HEK293 (cell line): ENCODE results near the gene ZCCHC7.
"Not testable (repeated sequence)": the region's sequence is repeated elsewhere in the genome, so short reads cannot be mapped to it uniquely, and the experiment has no call there.

Experiments
- CTCF ChIA-PET: fragments of 350-600 bp; formaldehyde crosslinking; extraction: SDS; loops from one replicate; lab custom pipeline; 2021; ENCODE audit warnings: antibody characterized with exemption; lab: Yijun Ruan, JAX
- POLR2A ChIA-PET: fragments of 300-600 bp; formaldehyde crosslinking; extraction: SDS; loops from one replicate; lab custom pipeline; 2020; ENCODE audit warnings: antibody characterized with exemption, inconsistent platforms; lab: Yijun Ruan, JAX
- H3K27ac ChIP-seq: fragments of 200-500 bp; sonication (Bioruptor generic); 2 replicates; pipeline ENCODE4 v1.5.1; 2014; ENCODE audit warnings: low read depth, low read length, control low read depth, inconsistent platforms; ENCODE audit errors: extremely low read depth
- H3K36me3 ChIP-seq, 2 experiments: fragments of 200-500 bp in 1 of 2; sonication (Bioruptor generic) in 1 of 2; 1 replicate in 1 of 2; 2 replicates in 1 of 2; pipeline ENCODE4 v1.5.1; 2014 to 2017; ENCODE audit warnings: inconsistent platforms in 2 of 2, low read length in 2 of 2; ENCODE audit not compliant: control insufficient read depth in 2 of 2, insufficient read depth in 1 of 2
- H3K4me1 ChIP-seq: fragments of 200-500 bp; sonication (Bioruptor generic); 2 replicates; pipeline ENCODE4 v1.5.1; 2014; ENCODE audit warnings: mild to moderate bottlenecking, low read length, inconsistent platforms; ENCODE audit not compliant: control insufficient read depth, insufficient read depth
- H3K4me3 ChIP-seq: 2 replicates; pipeline ENCODE4 v1.5.1; 2011; ENCODE audit warnings: low read depth, mild to moderate bottlenecking, control low read depth, low read length, moderate library complexity
- H3K9me3 ChIP-seq: fragments of 200-500 bp; sonication (Bioruptor generic); 2 replicates; pipeline ENCODE4 v1.5.1; 2014; ENCODE audit warnings: low read depth, low read length, inconsistent platforms; ENCODE audit not compliant: control insufficient read depth, insufficient read depth
- OSR2 ChIP-seq: fragments of 450-650 bp; formaldehyde crosslinking; IDR thresholded peaks from 2 replicates; pipeline ENCODE4 v1.5.1; 2016; ENCODE audit warnings: missing biosample characterization, missing genetic modification characterization
- SALL2 ChIP-seq: fragments of 450-650 bp; formaldehyde crosslinking; IDR thresholded peaks from 2 replicates; pipeline ENCODE4 v1.5.0; 2017; ENCODE audit warnings: missing biosample characterization, mild to moderate bottlenecking, missing genetic modification characterization, borderline replicate concordance
- SP7 ChIP-seq: fragments of 450-650 bp; formaldehyde crosslinking; IDR thresholded peaks from 2 replicates; pipeline ENCODE4 v1.5.1; 2016; ENCODE audit warnings: missing biosample characterization, missing genetic modification characterization
- ZBTB17 ChIP-seq: fragments of 450-650 bp; formaldehyde crosslinking; IDR thresholded peaks from 2 replicates; pipeline ENCODE4 v1.5.1; 2016; ENCODE audit warnings: missing biosample characterization, missing genetic modification characterization
- ZBTB20 ChIP-seq: fragments of 450-650 bp; formaldehyde crosslinking; IDR thresholded peaks from 2 replicates; pipeline ENCODE4 v1.5.1; 2016; ENCODE audit warnings: missing biosample characterization, missing genetic modification characterization
- ZFP69B ChIP-seq: fragments of 450-650 bp; formaldehyde crosslinking; IDR thresholded peaks from 2 replicates; pipeline ENCODE4 v1.5.1; 2016; ENCODE audit warnings: missing biosample characterization, missing genetic modification characterization
- ZNF175 ChIP-seq: fragments of 450-650 bp; formaldehyde crosslinking; IDR thresholded peaks from 2 replicates; pipeline ENCODE4 v1.5.1; 2016; ENCODE audit warnings: missing biosample characterization, missing genetic modification characterization
- ZNF23 ChIP-seq: fragments of 450-650 bp; formaldehyde crosslinking; IDR thresholded peaks from 2 replicates; pipeline ENCODE4 v1.5.1; 2016; ENCODE audit warnings: missing biosample characterization, missing genetic modification characterization, borderline replicate concordance
- ZNF335 ChIP-seq: fragments of 450-650 bp; formaldehyde crosslinking; conservative IDR thresholded peaks from 2 replicates; pipeline ENCODE4 v1.5.1; 2016; ENCODE audit warnings: missing biosample characterization, missing genetic modification characterization
- ZNF366 ChIP-seq: fragments of 450-650 bp; formaldehyde crosslinking; conservative IDR thresholded peaks from 2 replicates; pipeline ENCODE4 v1.5.1; 2016; ENCODE audit warnings: missing biosample characterization, missing genetic modification characterization
- ZNF391 ChIP-seq: fragments of 450-650 bp; formaldehyde crosslinking; IDR thresholded peaks from 2 replicates; pipeline ENCODE4 v1.5.1; 2016; ENCODE audit warnings: low read depth, missing biosample characterization, missing genetic modification characterization, borderline replicate concordance
- ZNF394 ChIP-seq: fragments of 450-650 bp; formaldehyde crosslinking; IDR thresholded peaks from 2 replicates; pipeline ENCODE4 v1.5.1; 2016; ENCODE audit warnings: missing biosample characterization, missing genetic modification characterization, mild to moderate bottlenecking, moderate library complexity, borderline replicate concordance
- ZNF629 ChIP-seq: fragments of 450-650 bp; formaldehyde crosslinking; IDR thresholded peaks from 2 replicates; pipeline ENCODE4 v1.5.1; 2017; ENCODE audit warnings: missing biosample characterization, missing genetic modification characterization
- ZNF654 ChIP-seq: fragments of 450-650 bp; formaldehyde crosslinking; IDR thresholded peaks from 2 replicates; pipeline ENCODE4 v1.5.1; 2016; ENCODE audit warnings: low read depth, missing biosample characterization, missing genetic modification characterization
- ZNF792 ChIP-seq: fragments of 450-650 bp; formaldehyde crosslinking; IDR thresholded peaks from 2 replicates; pipeline ENCODE4 v1.5.1; 2016; ENCODE audit warnings: missing biosample characterization, missing genetic modification characterization
- TF ChIP-seq, protein P1 (sequence below): sonication (generic); formaldehyde crosslinking; IDR thresholded peaks from 2 replicates; pipeline ENCODE4 v1.8.1; 2022; ENCODE audit warnings: mild to moderate bottlenecking, moderate library complexity, missing genetic modification reagents
- TF ChIP-seq, protein P2 (sequence below): fragments of 450-650 bp; formaldehyde crosslinking; IDR thresholded peaks from 2 replicates; pipeline ENCODE4 v1.5.1; 2016; ENCODE audit warnings: missing biosample characterization, missing genetic modification characterization
- TF ChIP-seq, protein P3 (sequence below): fragments of 450-650 bp; formaldehyde crosslinking; IDR thresholded peaks from 2 replicates; pipeline ENCODE4 v1.5.1; 2017; ENCODE audit warnings: missing biosample characterization, missing genetic modification characterization

ZCCHC7 gene

DNA sequence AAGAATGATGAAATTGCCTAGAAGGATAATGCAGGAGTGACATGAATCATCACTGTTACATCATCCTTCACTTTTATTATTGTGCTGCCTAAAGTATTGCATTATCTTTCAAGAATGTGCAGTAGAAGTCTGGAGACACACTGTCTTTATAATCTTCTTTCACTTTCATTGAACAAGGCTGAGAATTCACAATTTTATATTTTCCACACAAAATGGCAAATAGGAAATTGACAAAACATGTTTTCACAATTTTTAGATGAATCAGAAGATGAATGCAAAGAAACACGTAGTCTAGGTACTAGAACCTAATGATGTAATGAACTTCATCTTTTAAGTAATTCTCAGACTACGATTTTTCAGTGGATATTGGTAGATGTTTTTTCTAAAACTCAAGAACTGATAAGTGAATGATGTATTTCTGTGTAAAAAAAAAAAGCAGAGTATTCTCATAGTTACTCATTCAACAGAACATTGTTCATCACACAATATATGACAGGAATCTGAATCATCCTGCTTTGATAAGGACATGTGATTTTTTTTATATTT, 170.6 kb downstream of the ZCCHC7 start (continued):
- TF ChIP-seq ZNF391 = no peak
- peak; percentile 74 for TF ChIP-seq ZNF366 (tag by site-specific recombination)
- no peak for TF ChIP-seq ZBTB17 (tag by site-specific recombination)
- no peak for TF ChIP-seq ZNF394 (tag by site-specific recombination)
- peak; percentile 85 for TF ChIP-seq ZNF629
- TF ChIP-seq SP7 (tag by site-specific recombination) = peak; percentile 61; the same call in 1 of the 2 replicates
- peak; percentile 55 for TF ChIP-seq ZNF335 (tag by site-specific recombination)
- no peak for TF ChIP-seq OSR2
- TF ChIP-seq SALL2 (tag by site-specific recombination) = no peak
- TF ChIP-seq ZBTB20 (tag by site-specific recombination) = no peak
- TF ChIP-seq, protein P1, sequence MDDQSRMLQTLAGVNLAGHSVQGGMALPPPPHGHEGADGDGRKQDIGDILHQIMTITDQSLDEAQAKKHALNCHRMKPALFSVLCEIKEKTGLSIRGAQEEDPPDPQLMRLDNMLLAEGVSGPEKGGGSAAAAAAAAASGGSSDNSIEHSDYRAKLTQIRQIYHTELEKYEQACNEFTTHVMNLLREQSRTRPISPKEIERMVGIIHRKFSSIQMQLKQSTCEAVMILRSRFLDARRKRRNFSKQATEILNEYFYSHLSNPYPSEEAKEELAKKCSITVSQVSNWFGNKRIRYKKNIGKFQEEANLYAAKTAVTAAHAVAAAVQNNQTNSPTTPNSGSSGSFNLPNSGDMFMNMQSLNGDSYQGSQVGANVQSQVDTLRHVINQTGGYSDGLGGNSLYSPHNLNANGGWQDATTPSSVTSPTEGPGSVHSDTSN (CRISPR knock-in tag) = no peak
- TF ChIP-seq ZNF23 (tag by site-specific recombination) = no peak
- TF ChIP-seq ZFP69B (tag by site-specific recombination) = no peak
- TF ChIP-seq, protein P2, sequence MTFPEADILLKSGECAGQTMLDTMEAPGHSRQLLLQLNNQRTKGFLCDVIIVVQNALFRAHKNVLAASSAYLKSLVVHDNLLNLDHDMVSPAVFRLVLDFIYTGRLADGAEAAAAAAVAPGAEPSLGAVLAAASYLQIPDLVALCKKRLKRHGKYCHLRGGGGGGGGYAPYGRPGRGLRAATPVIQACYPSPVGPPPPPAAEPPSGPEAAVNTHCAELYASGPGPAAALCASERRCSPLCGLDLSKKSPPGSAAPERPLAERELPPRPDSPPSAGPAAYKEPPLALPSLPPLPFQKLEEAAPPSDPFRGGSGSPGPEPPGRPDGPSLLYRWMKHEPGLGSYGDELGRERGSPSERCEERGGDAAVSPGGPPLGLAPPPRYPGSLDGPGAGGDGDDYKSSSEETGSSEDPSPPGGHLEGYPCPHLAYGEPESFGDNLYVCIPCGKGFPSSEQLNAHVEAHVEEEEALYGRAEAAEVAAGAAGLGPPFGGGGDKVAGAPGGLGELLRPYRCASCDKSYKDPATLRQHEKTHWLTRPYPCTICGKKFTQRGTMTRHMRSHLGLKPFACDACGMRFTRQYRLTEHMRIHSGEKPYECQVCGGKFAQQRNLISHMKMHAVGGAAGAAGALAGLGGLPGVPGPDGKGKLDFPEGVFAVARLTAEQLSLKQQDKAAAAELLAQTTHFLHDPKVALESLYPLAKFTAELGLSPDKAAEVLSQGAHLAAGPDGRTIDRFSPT (tag by site-specific recombination) = no peak
- TF ChIP-seq, protein P3, sequence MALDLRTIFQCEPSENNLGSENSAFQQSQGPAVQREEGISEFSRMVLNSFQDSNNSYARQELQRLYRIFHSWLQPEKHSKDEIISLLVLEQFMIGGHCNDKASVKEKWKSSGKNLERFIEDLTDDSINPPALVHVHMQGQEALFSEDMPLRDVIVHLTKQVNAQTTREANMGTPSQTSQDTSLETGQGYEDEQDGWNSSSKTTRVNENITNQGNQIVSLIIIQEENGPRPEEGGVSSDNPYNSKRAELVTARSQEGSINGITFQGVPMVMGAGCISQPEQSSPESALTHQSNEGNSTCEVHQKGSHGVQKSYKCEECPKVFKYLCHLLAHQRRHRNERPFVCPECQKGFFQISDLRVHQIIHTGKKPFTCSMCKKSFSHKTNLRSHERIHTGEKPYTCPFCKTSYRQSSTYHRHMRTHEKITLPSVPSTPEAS = peak; percentile 49
- TF ChIP-seq ZNF175 (tag by site-specific recombination) = no peak

DNA sequence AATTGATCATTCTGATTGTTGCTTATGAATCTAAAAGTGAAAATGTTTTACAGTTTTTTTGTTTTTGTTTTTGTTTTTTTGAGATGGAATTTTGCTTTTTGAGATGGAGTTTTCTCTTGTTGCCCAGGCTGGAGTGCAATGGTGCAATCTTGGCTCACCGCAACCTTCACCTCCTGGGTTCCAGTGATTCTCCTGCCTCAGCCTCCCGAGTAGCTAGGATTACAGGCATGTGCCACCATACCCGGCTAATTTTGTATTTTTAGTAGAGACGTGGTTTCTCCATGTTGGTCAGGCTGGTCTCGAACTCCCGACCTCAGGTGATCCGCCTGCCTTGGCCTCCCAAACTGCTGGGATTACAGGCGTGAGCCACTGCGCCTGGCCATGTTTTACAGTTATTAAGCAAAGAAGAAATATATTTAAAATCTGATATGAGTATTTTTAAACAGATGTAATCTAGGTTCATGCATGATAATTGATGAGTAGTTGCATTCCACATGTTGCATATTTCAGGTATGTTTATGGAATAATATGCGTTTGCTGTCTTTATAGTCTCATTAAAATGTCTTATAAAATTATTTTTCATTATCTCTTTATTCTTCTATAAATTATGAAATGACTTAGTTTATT, 171.4 kb downstream of the ZCCHC7 start:
- H3K27ac ChIP-seq, H3K36me3 ChIP-seq, H3K4me1 ChIP-seq, H3K9me3 ChIP-seq, POLR2A ChIA-PET, CTCF ChIA-PET, H3K4me3 ChIP-seq: not testable (repeated sequence)

DNA sequence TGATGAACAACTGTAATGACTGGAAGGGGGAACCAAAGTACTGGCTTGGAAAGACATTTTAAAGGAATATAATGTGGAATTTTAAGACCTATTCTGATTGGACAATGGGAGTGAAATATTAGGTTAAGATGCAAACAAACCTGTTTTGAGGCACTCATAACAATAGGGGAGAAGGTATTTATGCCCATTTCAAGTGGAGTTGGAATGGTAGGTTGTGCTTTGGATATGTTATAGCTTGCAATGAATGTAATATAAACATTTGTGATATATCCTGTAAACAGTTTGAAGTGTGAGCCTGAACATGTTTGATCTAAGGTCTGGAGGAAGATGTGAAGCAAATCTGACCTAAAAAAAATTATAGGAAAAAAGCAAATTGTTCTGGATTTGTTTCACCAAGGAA, 172.5 kb downstream of the ZCCHC7 start:
- Histone ChIP-seq H3K4me3 (no peak overlapping the region), H3K36me3 (no peaks in the 10 kb centered on the region), H3K4me1 (0 out of 2 replicates have a peak, but pooled peaks cover 2% of the 10 kb centered on the region), H3K9me3 (no peaks in the 10 kb centered on the region), H3K27ac (no peak overlapping the region)
- TF ChIP-seq ZNF654 (no peak), ZNF792 (tag by site-specific recombination) (no peak)
- POLR2A ChIA-PET = no interaction called here
- CTCF ChIA-PET = no interaction called here
